Right ventricle myocardium superior (tissue), 1 donor: Measurements from ENCODE around the gene DIP2A. TPM values are rescaled to one million over a fixed set of nuclear protein-coding genes. Genes with fewer than 3 reads are reported as not detected.

Source experiments
- ATAC-seq: fragments of 200-7000 bp; cut with Tn5 transposase; one replicate; pipeline ENCODE4 v1.9.1; 2020; ENCODE audit warnings: mild to moderate bottlenecking; ENCODE audit not compliant: poor library complexity
- DNase-seq: peaks from one replicate; pipeline ENCODE4 v3.0.0-alpha.2; 2020
- intact Hi-C: fragments of 100-400 bp; cut with DNase I; formaldehyde crosslinking; loops from one replicate; pipeline ENCODE4 v1.11.2; 2022
- total RNA-seq: library from RNA; stranded (reverse); fragmentation: NEBNext Ultra II Directional; extraction: Animal tissue kit (Norgen Biotek cat#: 25700); gene quantifications from one replicate; pipeline ENCODE4 v1.2.1, GENCODE V29; 2021
- donor health status: DM: no; HTN: yes; CAD: no; lungs with severe emphysema.

DIP2A gene
- total RNA-seq, 1 donor from 2014 or later, result 21.6 TPM

GRCh38 chr21:46598581-46599572 is 140.2 kb downstream of the DIP2A start:
- ATAC-seq (peak; percentile 31), DNase-seq (no peak)
- intact Hi-C loops, result no loop called here

DNA sequence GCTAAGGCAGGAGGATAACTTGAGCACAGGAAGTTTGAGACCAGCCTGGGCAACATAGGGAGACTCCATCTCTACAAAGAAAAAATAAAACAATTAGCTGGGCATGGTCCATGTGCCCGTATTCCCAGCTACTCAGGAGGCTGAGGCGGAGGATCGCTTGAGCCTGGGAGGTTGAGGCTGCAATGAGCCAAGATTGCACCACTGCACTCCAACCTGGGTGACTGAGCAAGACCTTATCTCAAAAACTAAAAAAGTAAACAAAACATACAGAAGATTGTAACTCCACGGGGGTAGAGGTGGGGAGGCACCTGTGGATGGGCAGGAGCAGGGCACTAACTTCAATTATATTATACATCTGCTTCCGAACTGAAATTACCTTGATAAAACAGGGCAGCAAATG is 141.6 kb downstream of the DIP2A start:
- no peak for ATAC-seq
- intact Hi-C loops, result no loop called here
- DNase-seq, result no peak

DNA sequence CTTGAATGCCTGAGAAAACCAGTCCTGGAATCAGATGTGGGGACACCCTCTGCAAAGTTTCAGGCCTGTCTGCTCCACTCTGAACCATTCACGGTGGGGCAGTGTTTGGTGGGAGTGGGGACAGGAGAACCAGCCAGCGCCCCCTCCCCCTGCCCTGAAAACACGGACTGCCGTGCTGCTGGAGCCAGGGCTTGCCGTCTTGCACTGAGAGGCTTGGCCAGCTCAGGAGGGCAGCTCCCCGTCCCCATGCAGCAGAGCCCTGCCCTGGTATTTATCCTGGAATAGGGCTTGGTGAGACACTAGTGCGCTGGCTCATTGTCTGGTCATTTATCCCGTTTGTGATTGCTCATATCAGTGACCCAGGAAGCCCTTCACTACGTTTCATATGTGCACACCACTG is 142.3 kb downstream of the DIP2A start:
- no peak for ATAC-seq
- no peak for DNase-seq
- intact Hi-C loops, result no loop called here

DNA sequence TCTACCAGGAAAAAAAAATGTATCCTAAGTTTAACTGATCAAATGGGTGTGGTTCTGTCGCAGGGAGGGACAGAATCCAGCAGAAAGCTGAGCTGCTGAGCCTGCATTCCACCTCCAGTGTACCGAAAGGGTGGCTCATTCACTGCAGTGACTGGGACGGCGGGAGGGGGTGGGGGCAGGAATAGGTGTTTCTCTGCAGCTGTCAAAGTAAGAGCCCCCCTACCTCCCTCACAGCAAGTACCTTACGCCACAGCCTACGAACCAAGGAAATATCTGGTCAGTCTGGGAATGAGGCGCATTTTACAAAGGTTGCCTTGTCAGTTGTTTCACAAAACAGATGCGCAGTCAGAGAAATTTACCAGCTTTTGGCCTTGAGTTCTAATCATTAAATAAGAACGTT is 144.5 kb downstream of the DIP2A start:
- DNase-seq (no peak), ATAC-seq (no peak)
- intact Hi-C loops, result no loop called here

- DNase-seq (no peak), ATAC-seq (no peak)
- intact Hi-C loops, result no loop called here
Observed at GRCh38 chr21:46604329-46604974, 145.8 kb downstream of the DIP2A start.

GRCh38 chr21:46604975-46605766 is 146.5 kb downstream of the DIP2A start, which contains the start of gene S100B:
Gene S100B, minus strand, starts transcription at chr21:46605082. Its CDS starts 2,667 bp downstream, at chr21:46602415.
- intact Hi-C loops, result no loop called here
- DNase-seq (no peak), ATAC-seq (peak; percentile 58)

- intact Hi-C loops, result no loop called here
- ATAC-seq (peak; percentile 77), DNase-seq (peak; percentile 64)
Observed at GRCh38 chr21:46605767-46606426, 147.2 kb downstream of the DIP2A start.

- intact Hi-C loops, result no loop called here
- no peak for DNase-seq
- no peak for ATAC-seq
Observed at GRCh38 chr21:46606427-46606813, 147.7 kb downstream of the DIP2A start.

DNA sequence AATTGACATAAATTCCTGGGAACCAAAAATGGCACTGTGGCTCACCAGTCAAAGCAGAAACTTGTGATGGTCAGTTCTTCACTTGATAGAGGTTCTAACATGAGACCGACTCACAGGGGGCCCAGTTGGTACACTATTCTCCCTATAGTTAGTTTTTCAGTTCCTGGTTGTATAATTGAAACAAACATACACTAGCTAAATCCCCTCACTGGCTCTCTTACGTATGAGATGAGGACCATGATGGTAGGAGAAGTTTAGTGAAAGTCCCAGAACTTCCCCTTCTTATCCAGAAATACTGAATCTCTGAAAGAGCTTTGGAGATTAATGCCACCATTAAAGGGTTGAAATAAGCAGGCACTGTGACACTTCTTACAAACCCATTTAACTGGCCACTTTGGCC is 148.9 kb downstream of the DIP2A start:
- no peak for ATAC-seq
- intact Hi-C loops, result no loop called here
- DNase-seq, result no peak

- intact Hi-C loops, result no loop called here
- no peak for ATAC-seq
- no peak for DNase-seq
Observed at GRCh38 chr21:46608672-46609111, 150.0 kb downstream of the DIP2A start.

GRCh38 chr21:46610018-46610701 is 151.5 kb downstream of the DIP2A start:
- no peak for ATAC-seq
- intact Hi-C loops, result no loop called here
- no peak for DNase-seq

- DNase-seq (no peak), ATAC-seq (no peak)
- intact Hi-C loops, result no loop called here
Observed at GRCh38 chr21:46613391-46613790, 154.7 kb downstream of the DIP2A start.

DNA sequence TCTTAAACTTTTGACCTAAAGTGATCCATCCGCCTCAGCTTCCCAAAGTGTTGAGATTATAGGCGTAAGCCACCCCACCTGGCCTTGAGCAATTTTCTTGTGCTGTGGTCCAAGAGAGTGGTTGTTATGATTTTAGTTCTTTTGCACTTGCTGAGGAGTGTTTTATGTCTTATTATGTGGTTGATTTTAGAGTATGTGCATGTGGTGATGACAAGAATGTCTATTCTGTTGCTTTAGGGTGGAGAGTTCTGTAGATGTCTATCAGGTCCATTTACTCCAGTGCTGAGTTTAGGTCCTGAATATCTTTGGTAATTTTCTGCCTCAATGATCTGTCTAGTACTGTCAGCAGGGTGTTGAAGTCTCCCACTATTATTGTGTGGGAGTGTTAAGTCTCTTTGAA is 157.4 kb downstream of the DIP2A start:
- no peak for ATAC-seq
- intact Hi-C loops, result no loop called here
- no peak for DNase-seq

GRCh38 chr21:46616656-46617055 is 158.0 kb downstream of the DIP2A start:
- no peak for DNase-seq
- no peak for ATAC-seq
- intact Hi-C loops, result no loop called here

DNA sequence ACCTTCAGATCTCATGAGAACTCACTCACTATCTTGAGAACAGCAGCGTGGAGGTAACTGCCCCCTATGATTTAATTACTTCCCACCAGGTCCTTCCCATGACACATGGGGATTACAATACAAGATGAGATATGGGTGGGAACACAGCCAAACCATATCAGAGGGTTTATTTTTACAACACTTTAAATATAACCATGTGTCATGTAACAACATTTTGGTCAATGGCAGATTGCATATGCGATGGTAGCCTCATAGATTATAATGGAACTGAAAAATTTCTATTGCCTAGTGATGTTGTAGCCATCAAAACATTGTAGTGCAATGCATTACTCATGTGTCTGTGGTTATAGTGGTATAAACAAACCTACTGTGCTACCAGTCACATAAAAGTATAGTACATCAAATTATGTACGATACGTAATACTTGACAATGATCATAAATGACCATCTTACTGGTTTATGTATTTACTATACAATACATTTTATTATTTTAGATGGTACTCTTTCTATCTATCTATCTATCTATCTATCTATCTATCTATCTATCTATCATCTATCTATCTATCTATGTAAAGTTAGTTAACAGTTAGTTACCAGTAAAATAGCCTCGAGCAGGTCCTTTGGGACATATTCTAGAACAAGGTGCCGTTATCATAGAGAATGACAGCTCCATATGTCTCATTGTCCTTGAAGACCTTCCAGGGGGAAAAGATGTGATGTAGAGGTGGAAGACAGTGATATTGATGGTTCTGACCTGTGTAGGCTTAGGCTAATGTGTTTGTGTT is 158.8 kb downstream of the DIP2A start:
- DNase-seq (no peak), ATAC-seq (no peak)
- intact Hi-C loops, result no loop called here

- DNase-seq (no peak), ATAC-seq (no peak)
- intact Hi-C loops, result no loop called here
Observed at GRCh38 chr21:46618738-46619379, 160.2 kb downstream of the DIP2A start.
